HepG2 (cell line): Measurements from ENCODE around the gene SUPT20HL1. TPM values are rescaled to one million over a fixed set of nuclear protein-coding genes. Genes with fewer than 3 reads are reported as not detected.

Source experiments
- ATAC-seq: fragments of 200-7000 bp; cut with Tn5 transposase; 3 replicates; pipeline ENCODE4 v1.9.1; 2020; ENCODE audit warnings: mild to moderate bottlenecking, moderate library complexity
- BruUV-seq: library from RNA; stranded (reverse); fragments of 400-500 nt; replicated peaks from 2 replicates; lab custom pipeline; 2021; lab: Mats Ljungman, UMichigan
- CTCF ChIA-PET: fragments of 300-600 bp; formaldehyde crosslinking; extraction: SDS; loops from one replicate; lab custom pipeline; 2021; ENCODE audit warnings: low total read pairs, inconsistent platforms, low intra/inter-chr PET ratio; lab: Yijun Ruan, JAX
- POLR2A ChIA-PET: fragments of 350-600 bp; sonication (Branson Sonifier 250); formaldehyde crosslinking; loops from one replicate; lab custom pipeline; 2020; ENCODE audit warnings: antibody characterized with exemption, inconsistent platforms; lab: Yijun Ruan, JAX
- DNase-seq: peaks from one replicate; pipeline ENCODE4 v3.0.0-alpha.2; 2015; ENCODE audit warnings: low spot score
- FAIRE-seq: peaks from 3 replicates; lab custom pipeline; 2011; peaks lifted over from hg19 to GRCh38; lab: Jason Lieb, UNC
- H2AFZ ChIP-seq: one replicate; pipeline ENCODE4 v1.6.1; 2011; ENCODE audit warnings: low read length, inconsistent platforms
- H3K27ac ChIP-seq: fragments of 300-600 bp; 3 replicates; pipeline ENCODE4 v1.8.0; 2011; ENCODE audit warnings: mixed run types, mild to moderate bottlenecking, mixed read lengths, low read length, inconsistent platforms; ENCODE audit not compliant: insufficient read depth; ENCODE audit errors: extremely low read length
- H3K27me3 ChIP-seq, 2 experiments: fragments of 200-600 bp in 1 of 2; 2 replicates in 1 of 2; 3 replicates in 1 of 2; pipeline versions ENCODE4 v1.6.0 to v1.8.0; 2011; ENCODE audit warnings: low read length in 2 of 2, mild to moderate bottlenecking in 2 of 2, moderate library complexity in 2 of 2, inconsistent platforms in 1 of 2; ENCODE audit not compliant: insufficient read depth in 2 of 2, control insufficient read depth in 1 of 2
- H3K36me3 ChIP-seq, 2 experiments: fragments of 200-600 bp in 1 of 2; replicated peaks in 1 of 2; 2 replicates in 1 of 2; 3 replicates in 1 of 2; pipeline versions ENCODE4 v1.5.1 to v1.8.0; 2011; ENCODE audit warnings: low read length in 2 of 2, inconsistent platforms in 1 of 2; ENCODE audit not compliant: insufficient read depth in 2 of 2, control insufficient read depth in 1 of 2
- H3K4me1 ChIP-seq: 2 replicates; pipeline ENCODE4 v1.5.1; 2012; ENCODE audit warnings: low read length, inconsistent platforms; ENCODE audit not compliant: insufficient read depth
- H3K4me2 ChIP-seq: 2 replicates; pipeline ENCODE4 v1.6.0; 2011; ENCODE audit warnings: low read depth, low read length, inconsistent platforms
- H3K4me3 ChIP-seq, 3 experiments: fragments of 200-600 bp in 1 of 3; sonication (generic), shearing (Covaris generic) in 1 of 3; replicated peaks in 1 of 3; 2 replicates each; pipeline ENCODE4 v1.5.1; 2011 to 2016; ENCODE audit warnings: low read length in 3 of 3, inconsistent platforms in 2 of 3, low read depth in 2 of 3, mild to moderate bottlenecking in 2 of 3, control low read depth in 1 of 3, mixed read lengths in 1 of 3; ENCODE audit not compliant: insufficient read depth in 1 of 3
- H3K79me2 ChIP-seq: one replicate; pipeline ENCODE4 v1.6.1; 2011; ENCODE audit warnings: low read length, inconsistent platforms; ENCODE audit not compliant: insufficient read depth
- H3K9ac ChIP-seq: 2 replicates; pipeline ENCODE4 v1.6.0; 2011; ENCODE audit warnings: mild to moderate bottlenecking, low read depth, low read length, inconsistent platforms; ENCODE audit not compliant: insufficient read depth
- H3K9me3 ChIP-seq: 2 replicates; pipeline ENCODE4 v1.5.1; 2012; ENCODE audit warnings: mild to moderate bottlenecking, low read length
- H4K20me1 ChIP-seq: 2 replicates; pipeline ENCODE4 v1.6.0; 2011; ENCODE audit warnings: inconsistent platforms, mild to moderate bottlenecking, low read length, moderate library complexity; ENCODE audit not compliant: insufficient read depth
- BRF2 ChIP-seq: sonication (generic); formaldehyde crosslinking; IDR thresholded peaks from 2 replicates; pipeline ENCODE4 v1.8.1; 2022; ENCODE audit warnings: mild to moderate bottlenecking, missing genetic modification reagents
- CAMTA2 ChIP-seq: sonication (generic); formaldehyde crosslinking; IDR thresholded peaks from 2 replicates; pipeline ENCODE4 v1.4.0; 2020; ENCODE audit warnings: mild to moderate bottlenecking, missing genetic modification reagents, borderline replicate concordance
- CBX2 ChIP-seq, 2 experiments: fragments of 200-600 bp in 1 of 2; sonication (generic); formaldehyde crosslinking in 1 of 2; IDR thresholded peaks; 2 replicates each; pipeline versions ENCODE4 v1.7.0 to v1.8.1; 2018 to 2022; ENCODE audit warnings: low read depth in 2 of 2, low read length in 1 of 2, mild to moderate bottlenecking in 1 of 2, missing genetic modification reagents in 1 of 2
- DMAP1 ChIP-seq: IDR thresholded peaks from 2 replicates; pipeline ENCODE4 v1.6.1; 2016
- FOXO1 ChIP-seq: sonication (generic); formaldehyde crosslinking; IDR thresholded peaks from 2 replicates; pipeline ENCODE4 v1.4.0; 2020; ENCODE audit warnings: missing genetic modification reagents
- IKZF1 ChIP-seq: fragments of 450-650 bp; IDR thresholded peaks from 2 replicates; pipeline ENCODE4 v1.7.1; 2016
- PBX3 ChIP-seq: sonication (generic); formaldehyde crosslinking; IDR thresholded peaks from 2 replicates; pipeline ENCODE4 v1.8.1; 2023; ENCODE audit warnings: missing genetic modification reagents, inconsistent platforms, borderline replicate concordance
- ZBTB1 ChIP-seq: sonication (generic); formaldehyde crosslinking; IDR thresholded peaks from 2 replicates; pipeline ENCODE4 v1.4.0; 2020; ENCODE audit warnings: missing genetic modification reagents, borderline replicate concordance
- ZNF33B ChIP-seq: sonication (generic); formaldehyde crosslinking; IDR thresholded peaks from 2 replicates; pipeline ENCODE4 v1.5.1; 2020; ENCODE audit warnings: mild to moderate bottlenecking, missing genetic modification reagents
- ZNF746 ChIP-seq: sonication (generic); formaldehyde crosslinking; IDR thresholded peaks from 2 replicates; pipeline ENCODE4 v1.8.0; 2022; ENCODE audit warnings: mild to moderate bottlenecking, missing genetic modification reagents
- WGBS: methylation state at CpG from one replicate; pipeline ENCODE4 v1.1.6; 2017; ENCODE audit warnings: low lambda C conversion rate; 5-methylcytosine and 5-hydroxymethylcytosine counted together
- in situ Hi-C: cut with HindIII; loops from 2 replicates; pipeline ENCODE4 v1.10.0; 2017; ENCODE audit warnings: low pct_unique_long_range_greater_than_20kb; ENCODE audit not compliant: extremely low pct_ligation_motif_present
- intact Hi-C: fragments of 100-400 bp; cut with micrococcal nuclease; formaldehyde crosslinking; loops from one replicate; pipeline ENCODE4 v1.10.0; 2022; ENCODE audit not compliant: unreplicated experiment
- polyA plus RNA-seq, 8 experiments: library from polyadenylated mRNA; depleted of rRNA in 3 of 8; stranded (reverse) in 7 of 8; unstranded in 1 of 8; fragments of >200 nt; fragmentation: Illumina TruSeq in 4 of 8; extraction: Trizol in 4 of 8; gene quantifications; 2 replicates each; pipeline versions ENCODE4 v1.2.1 to v1.2.3, GENCODE V29; 2011 to 2016; ENCODE audit warnings: low read depth in 4 of 8, missing spikeins in 1 of 8, mixed read lengths in 1 of 8; ENCODE audit not compliant: insufficient read depth in 1 of 8
- total RNA-seq, 5 experiments: library from RNA; depleted of rRNA; stranded (reverse); fragments of >200 nt; fragmentation: Illumina TruSeq; extraction: Trizol; gene quantifications; 2 replicates each; pipeline ENCODE4 v1.2.3, GENCODE V29; 2016; ENCODE audit warnings: low read depth in 1 of 5
- TF ChIP-seq, protein P1 (sequence below): sonication (generic); formaldehyde crosslinking; IDR thresholded peaks from 2 replicates; pipeline ENCODE4 v1.9.0; 2021; ENCODE audit warnings: missing genetic modification reagents, borderline replicate concordance

Gene SUPT20HL1
- total and polyA plus RNA-seq, 2 of the 13 experiments (the other 11 are each of a cell fraction or from before 2014, with no cell fraction given), result not detected

- FAIRE-seq (no peak), ATAC-seq (no peak), DNase-seq (no peak)
- Histone ChIP-seq H3K9me3 (no peaks in the 10 kb centered on the region), H3K27ac (no peak overlapping the region), H3K9ac (no peak overlapping the region), H4K20me1 (no peaks in the 10 kb centered on the region), H2AFZ (no peak overlapping the region), H3K27me3 (no peaks in the 10 kb centered on the region), H3K79me2 (no peaks in the 10 kb centered on the region), H3K36me3 (no peaks in the 10 kb centered on the region), H3K4me2 (no peak overlapping the region), H3K4me1 (no peaks in the 10 kb centered on the region), H3K4me3 (no peak overlapping the region)
- intact Hi-C loops (no loop called here), in situ Hi-C loops (no loop called here)
- ChIA-PET POLR2A (no interaction called here), CTCF (no interaction called here)
- BruUV-seq, result no TSS peak
- WGBS, result 50% methylated on average over 2 of the region's 3 CpGs
- TF ChIP-seq CBX2 (IDR thresholded peaks at IDR 0.05; ENCODE audit: low read depth, low read length), result no peak
- TF ChIP-seq CBX2 (CRISPR knock-in tag; IDR thresholded peaks at IDR 0.05; ENCODE audit: low read depth), result no peak
- TF ChIP-seq, protein P1, sequence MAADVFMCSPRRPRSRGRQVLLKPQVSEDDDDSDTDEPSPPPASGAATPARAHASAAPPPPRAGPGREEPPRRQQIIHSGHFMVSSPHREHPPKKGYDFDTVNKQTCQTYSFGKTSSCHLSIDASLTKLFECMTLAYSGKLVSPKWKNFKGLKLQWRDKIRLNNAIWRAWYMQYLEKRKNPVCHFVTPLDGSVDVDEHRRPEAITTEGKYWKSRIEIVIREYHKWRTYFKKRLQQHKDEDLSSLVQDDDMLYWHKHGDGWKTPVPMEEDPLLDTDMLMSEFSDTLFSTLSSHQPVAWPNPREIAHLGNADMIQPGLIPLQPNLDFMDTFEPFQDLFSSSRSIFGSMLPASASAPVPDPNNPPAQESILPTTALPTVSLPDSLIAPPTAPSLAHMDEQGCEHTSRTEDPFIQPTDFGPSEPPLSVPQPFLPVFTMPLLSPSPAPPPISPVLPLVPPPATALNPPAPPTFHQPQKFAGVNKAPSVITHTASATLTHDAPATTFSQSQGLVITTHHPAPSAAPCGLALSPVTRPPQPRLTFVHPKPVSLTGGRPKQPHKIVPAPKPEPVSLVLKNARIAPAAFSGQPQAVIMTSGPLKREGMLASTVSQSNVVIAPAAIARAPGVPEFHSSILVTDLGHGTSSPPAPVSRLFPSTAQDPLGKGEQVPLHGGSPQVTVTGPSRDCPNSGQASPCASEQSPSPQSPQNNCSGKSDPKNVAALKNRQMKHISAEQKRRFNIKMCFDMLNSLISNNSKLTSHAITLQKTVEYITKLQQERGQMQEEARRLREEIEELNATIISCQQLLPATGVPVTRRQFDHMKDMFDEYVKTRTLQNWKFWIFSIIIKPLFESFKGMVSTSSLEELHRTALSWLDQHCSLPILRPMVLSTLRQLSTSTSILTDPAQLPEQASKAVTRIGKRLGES (CRISPR knock-in tag), result no peak
- no peak for TF ChIP-seq CAMTA2 (CRISPR knock-in tag)
These were observed 16.0 kb downstream of the SUPT20HL1 start for GRCh38 chrX:24376403-24376802.

- no peak for TF ChIP-seq FOXO1 (CRISPR knock-in tag)
- no peak for TF ChIP-seq BRF2 (CRISPR knock-in tag)
- no peak for TF ChIP-seq ZNF746 (CRISPR knock-in tag)
- no peak for TF ChIP-seq IKZF1
- TF ChIP-seq ZBTB1, result no peak
- no peak for TF ChIP-seq ZNF33B (CRISPR knock-in tag)
- no peak for TF ChIP-seq DMAP1 (CRISPR knock-in tag)
- TF ChIP-seq PBX3 (CRISPR knock-in tag), result no peak
- ChIA-PET CTCF (no interaction called here), POLR2A (no interaction called here)
- Histone ChIP-seq H3K36me3 (no peaks in the 10 kb centered on the region), H4K20me1 (no peaks in the 10 kb centered on the region), H3K9ac (no peak overlapping the region), H2AFZ (no peak overlapping the region), H3K9me3 (no peaks in the 10 kb centered on the region), H3K4me3 (no peak overlapping the region), H3K4me2 (no peak overlapping the region), H3K4me1 (no peaks in the 10 kb centered on the region), H3K27ac (no peak overlapping the region), H3K79me2 (no peaks in the 10 kb centered on the region), H3K27me3 (no peaks in the 10 kb centered on the region)
- DNase-seq (no peak), FAIRE-seq (no peak), ATAC-seq (no peak)
- in situ Hi-C loops (no loop called here), intact Hi-C loops (no loop called here)
- 0% methylated on average over 2 of the region's 2 CpGs for WGBS
- BruUV-seq, result no TSS peak
These were observed 16.8 kb downstream of the SUPT20HL1 start for GRCh38 chrX:24377195-24377594.
